ENCODE results near the gene RGL4. TPM values are rescaled to one million over a fixed set of nuclear protein-coding genes. Genes with fewer than 3 reads are reported as not detected.

The RGL4 gene
- polyA plus RNA-seq, 3 donors = 2.3 to 2.4 (median 2.3) TPM

DNA sequence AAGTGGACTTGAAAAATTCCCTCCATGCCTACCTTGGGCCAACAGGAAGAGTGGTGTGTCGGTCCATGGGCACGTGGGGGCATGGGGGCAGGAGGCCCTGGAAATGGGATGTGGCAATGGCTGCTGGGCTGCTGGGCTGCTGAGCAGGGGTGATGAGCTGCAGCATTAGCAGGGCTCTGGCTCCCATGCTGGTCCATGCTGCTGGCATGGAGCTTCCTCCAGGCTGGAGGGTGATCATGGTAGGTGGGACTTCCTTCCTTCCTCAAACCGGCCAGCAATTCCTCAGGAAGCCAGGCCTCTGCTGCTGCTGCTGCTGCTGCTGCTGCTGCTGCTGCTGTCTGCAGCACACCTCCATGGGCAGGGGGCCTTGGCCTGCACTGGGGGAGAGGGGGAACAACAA, 4.3 kb downstream of the RGL4 start:
- Histone ChIP-seq H3K9me3 (replicated peaks in 1 of 2; ENCODE audit: control insufficient read depth in 1 of 2, insufficient read depth in 1 of 2, low read length in 2 of 2) (no peaks in the 10 kb centered on the region), H3K4me2 (replicated peaks; ENCODE audit: extremely low read depth, low read length, poor library complexity, severe bottlenecking) (no peak overlapping the region), H3K4me3 (replicated peaks in 1 of 3; ENCODE audit: low read depth in 2 of 3, low read length in 3 of 3) (no peak overlapping the region), H2AFZ (ENCODE audit: insufficient read depth, low read depth, low read length, poor library complexity, severe bottlenecking) (no peak overlapping the region), H3K4me1 (ENCODE audit: control insufficient read depth in 1 of 2, insufficient read depth in 2 of 2, low read length in 2 of 2) (peaks cover 40 to 41% of the 10 kb centered on the region in 2 donors), H3K79me2 (ENCODE audit: insufficient read depth, low read length) (peaks cover 11% of the 10 kb centered on the region), H3K27me3 (ENCODE audit: control insufficient read depth in 2 of 2, insufficient read depth in 2 of 2, low read length in 2 of 2) (no peaks in the 10 kb centered on the region), H3K36me3 (replicated peaks in 1 of 2; ENCODE audit: control insufficient read depth in 1 of 2, insufficient read depth in 2 of 2, low read length in 2 of 2) (peaks cover 38 to 73% of the 10 kb centered on the region in 2 donors), H3K27ac (ENCODE audit: low read depth in 1 of 2, low read length in 2 of 2) (peak overlapping the region; percentile 78 to 90), H3K9ac (ENCODE audit: insufficient read depth, low read length, poor library complexity, severe bottlenecking) (no peak overlapping the region), H4K20me1 (ENCODE audit: insufficient read depth, low read length) (no peaks in the 10 kb centered on the region)
- H3K4me3 Mint-ChIP-seq = peak overlapping the region in 1 of 2 donors; percentile 16
- TF ChIP-seq, protein P1, sequence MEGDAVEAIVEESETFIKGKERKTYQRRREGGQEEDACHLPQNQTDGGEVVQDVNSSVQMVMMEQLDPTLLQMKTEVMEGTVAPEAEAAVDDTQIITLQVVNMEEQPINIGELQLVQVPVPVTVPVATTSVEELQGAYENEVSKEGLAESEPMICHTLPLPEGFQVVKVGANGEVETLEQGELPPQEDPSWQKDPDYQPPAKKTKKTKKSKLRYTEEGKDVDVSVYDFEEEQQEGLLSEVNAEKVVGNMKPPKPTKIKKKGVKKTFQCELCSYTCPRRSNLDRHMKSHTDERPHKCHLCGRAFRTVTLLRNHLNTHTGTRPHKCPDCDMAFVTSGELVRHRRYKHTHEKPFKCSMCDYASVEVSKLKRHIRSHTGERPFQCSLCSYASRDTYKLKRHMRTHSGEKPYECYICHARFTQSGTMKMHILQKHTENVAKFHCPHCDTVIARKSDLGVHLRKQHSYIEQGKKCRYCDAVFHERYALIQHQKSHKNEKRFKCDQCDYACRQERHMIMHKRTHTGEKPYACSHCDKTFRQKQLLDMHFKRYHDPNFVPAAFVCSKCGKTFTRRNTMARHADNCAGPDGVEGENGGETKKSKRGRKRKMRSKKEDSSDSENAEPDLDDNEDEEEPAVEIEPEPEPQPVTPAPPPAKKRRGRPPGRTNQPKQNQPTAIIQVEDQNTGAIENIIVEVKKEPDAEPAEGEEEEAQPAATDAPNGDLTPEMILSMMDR (IDR thresholded peaks at IDR 0.05) = no peak
- H3K27me3 Mint-ChIP-seq (ENCODE audit: low read depth in 3 of 3) = no peaks in the 10 kb centered on the region
- intact Hi-C loops (cut with micrococcal nuclease) = no loop called here
- no peaks in the 10 kb centered on the region for H3K9me3 Mint-ChIP-seq
- H3K4me1 Mint-ChIP-seq = peaks cover 43% of the 10 kb centered on the region
- H3K27ac Mint-ChIP-seq = peak overlapping the region; percentile 93 to 98 (median 97)
- no peak for DNase-seq
- peaks cover 65 to 75% of the 10 kb centered on the region in 2 donors for H3K36me3 Mint-ChIP-seq
- WGBS (ENCODE audit: insufficient coverage) = 0% methylated on average over 2 of the region's 3 CpGs

DNA sequence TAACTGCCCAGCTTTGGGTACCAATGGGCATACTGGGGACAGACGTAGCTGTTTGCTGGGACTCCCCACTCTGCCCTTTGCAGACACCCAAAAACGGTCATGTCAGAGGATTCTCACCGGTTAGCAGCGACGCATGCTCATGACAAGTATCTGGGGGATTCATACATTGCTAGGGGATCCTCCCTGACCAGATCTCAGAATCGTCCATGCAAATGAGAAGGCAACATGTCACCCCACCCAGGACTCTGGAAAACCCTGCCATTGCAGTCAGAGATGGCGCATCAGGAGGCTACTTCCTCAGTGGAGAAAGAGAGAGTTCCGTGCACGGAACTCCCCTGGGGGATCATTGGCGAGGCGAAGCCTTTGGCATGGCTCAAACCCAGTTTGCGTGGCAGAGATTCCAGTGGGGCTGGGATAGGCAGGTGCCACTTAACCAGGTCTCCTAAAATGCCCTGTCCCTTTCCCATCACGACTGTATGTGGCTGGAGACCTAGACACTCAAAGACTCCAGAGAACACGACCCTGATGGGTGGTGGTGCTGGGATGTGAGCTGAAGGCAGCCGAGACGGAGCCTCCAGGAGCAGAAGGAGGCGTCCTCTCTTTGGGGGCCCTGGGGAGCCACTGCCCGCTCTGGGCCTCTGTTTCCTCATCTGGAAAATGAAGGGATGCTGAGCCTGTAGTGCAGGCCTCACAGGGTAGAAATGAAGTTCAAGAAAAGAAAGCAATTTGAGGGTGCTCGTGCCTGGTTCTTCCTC, 4.9 kb downstream of the RGL4 start:
- peak overlapping the region; percentile 67 for H3K9ac ChIP-seq (ENCODE audit: insufficient read depth, low read length, poor library complexity, severe bottlenecking)
- Mint-ChIP-seq H3K27me3 (ENCODE audit: low read depth in 3 of 3) (no peaks in the 10 kb centered on the region), H3K27ac (peak overlapping the region; percentile 93 to 98 (median 97)), H3K4me1 (peaks cover 41% of the 10 kb centered on the region), H3K9me3 (no peaks in the 10 kb centered on the region), H3K4me3 (peak overlapping the region; percentile 71 to 87), H3K36me3 (peaks cover 65 to 75% of the 10 kb centered on the region in 2 donors)
- peak; percentile 12 to 78 (median 26) for DNase-seq
- H3K9me3 ChIP-seq (replicated peaks in 1 of 2; ENCODE audit: control insufficient read depth in 1 of 2, insufficient read depth in 1 of 2, low read length in 2 of 2) = no peaks in the 10 kb centered on the region
- peak overlapping the region; percentile 78 to 90 for H3K27ac ChIP-seq (ENCODE audit: low read depth in 1 of 2, low read length in 2 of 2)
- H3K4me3 ChIP-seq (replicated peaks in 1 of 3; ENCODE audit: low read depth in 2 of 3, low read length in 3 of 3) = peak overlapping the region in 1 of 3 experiments; percentile 45
- H3K4me1 ChIP-seq (ENCODE audit: control insufficient read depth in 1 of 2, insufficient read depth in 2 of 2, low read length in 2 of 2) = peaks cover 40 to 41% of the 10 kb centered on the region in 2 donors
- H4K20me1 ChIP-seq (ENCODE audit: insufficient read depth, low read length) = peaks cover 3% of the 10 kb centered on the region
- 51% methylated on average over 18 of the region's 19 CpGs for WGBS (ENCODE audit: insufficient coverage)
- H2AFZ ChIP-seq (ENCODE audit: insufficient read depth, low read depth, low read length, poor library complexity, severe bottlenecking) = peak overlapping the region; percentile 66
- peaks cover 11% of the 10 kb centered on the region for H3K79me2 ChIP-seq (ENCODE audit: insufficient read depth, low read length)
- no peaks in the 10 kb centered on the region for H3K27me3 ChIP-seq (ENCODE audit: control insufficient read depth in 2 of 2, insufficient read depth in 2 of 2, low read length in 2 of 2)
- peak overlapping the region; percentile 60 for H3K4me2 ChIP-seq (replicated peaks; ENCODE audit: extremely low read depth, low read length, poor library complexity, severe bottlenecking)
- peaks cover 40 to 73% of the 10 kb centered on the region in 2 donors for H3K36me3 ChIP-seq (replicated peaks in 1 of 2; ENCODE audit: control insufficient read depth in 1 of 2, insufficient read depth in 2 of 2, low read length in 2 of 2)
- TF ChIP-seq, protein P1 (IDR thresholded peaks at IDR 0.05) = no peak
- intact Hi-C loops (cut with micrococcal nuclease) = no loop called here

Data from CD14-positive monocyte (primary cell).